ENCODE data around the gene BPIFB4. TPM values are rescaled to one million over a fixed set of nuclear protein-coding genes. Genes with fewer than 3 reads are reported as not detected.

The BPIFB4 gene
- total and polyA plus RNA-seq, 8 donors = not detected

- Histone ChIP-seq H3K4me1 (no peaks in the 10 kb centered on the region), H3K36me3 (no peaks in the 10 kb centered on the region), H3K27me3 (peaks cover 0 to 4% of the 10 kb centered on the region in 2 donors), H3K9me3 (peaks cover 0 to 3% of the 10 kb centered on the region in 2 donors), H3K27ac (no peak overlapping the region), H3K4me3 (no peak overlapping the region)
- ATAC-seq (no peak), DNase-seq (no peak)
- no peak for TF ChIP-seq CTCF (IDR thresholded peaks at IDR 0.05)
- intact Hi-C loops (cut with DNase I) = no loop called here
Observed at GRCh38 chr20:33051333-33051732, 28.1 kb upstream of the BPIFB4 start.

GRCh38 chr20:33053291-33054106 is 25.9 kb upstream of the BPIFB4 start, which contains the start of gene BPIFB3:
BPIFB3 (plus strand) TSS chr20:33053903; CDS start chr20:33055436, 1,533 bp downstream.
- intact Hi-C loops (cut with DNase I) = no loop called here

GRCh38 chr20:33054381-33054780 is 25.1 kb upstream of the BPIFB4 start:
- Histone ChIP-seq H3K4me3 (no peak overlapping the region), H3K27me3 (peaks cover 0 to 4% of the 10 kb centered on the region in 2 donors), H3K9me3 (no peaks in the 10 kb centered on the region), H3K36me3 (no peaks in the 10 kb centered on the region), H3K27ac (no peak overlapping the region), H3K4me1 (no peaks in the 10 kb centered on the region)
- intact Hi-C loops (cut with DNase I) = no loop called here
- ATAC-seq (no peak), DNase-seq (no peak)
- TF ChIP-seq CTCF (IDR thresholded peaks at IDR 0.05) = no peak

More at GRCh38 chr20:33053291-33054106, 25.9 kb upstream of the BPIFB4 start, which contains the start of gene BPIFB3:
- ATAC-seq (no peak), DNase-seq (peak in 1 of 4 donors; percentile 77)
- H3K4me3 ChIP-seq = no peak within 1 kb of the TSS
- peaks cover 0 to 4% of the 10 kb centered on the region in 2 donors for H3K27me3 ChIP-seq
- H3K9me3 ChIP-seq = no peaks in the 10 kb centered on the region
- no peak within 1 kb of the TSS for H3K27ac ChIP-seq
- no peak for TF ChIP-seq CTCF (IDR thresholded peaks at IDR 0.05)
- no peaks in the 10 kb centered on the region for H3K4me1 ChIP-seq
- no peaks in the 10 kb centered on the region for H3K36me3 ChIP-seq

GRCh38 chr20:33054791-33055190 is 24.7 kb upstream of the BPIFB4 start:
- H3K27ac ChIP-seq = no peak overlapping the region
- DNase-seq (no peak), ATAC-seq (no peak)
- no peak overlapping the region for H3K4me3 ChIP-seq
- no peaks in the 10 kb centered on the region for H3K36me3 ChIP-seq
- intact Hi-C loops (cut with DNase I) = no loop called here
- TF ChIP-seq CTCF (IDR thresholded peaks at IDR 0.05) = no peak
- no peaks in the 10 kb centered on the region for H3K9me3 ChIP-seq
- H3K27me3 ChIP-seq = peaks cover 0 to 4% of the 10 kb centered on the region in 2 donors
- no peaks in the 10 kb centered on the region for H3K4me1 ChIP-seq

- no peaks in the 10 kb centered on the region for H3K9me3 ChIP-seq
- DNase-seq = no peak
- no peak overlapping the region for H3K4me3 ChIP-seq
- H3K27me3 ChIP-seq = no peaks in the 10 kb centered on the region
- H3K36me3 ChIP-seq = no peaks in the 10 kb centered on the region
- intact Hi-C loops (cut with DNase I) = no loop called here
- no peak for TF ChIP-seq CTCF (IDR thresholded peaks at IDR 0.05)
- H3K27ac ChIP-seq = no peak overlapping the region
- ATAC-seq = no peak
- H3K4me1 ChIP-seq = no peaks in the 10 kb centered on the region
Observed at GRCh38 chr20:33059136-33059535, 20.3 kb upstream of the BPIFB4 start.
